HG03565 (cell line): ENCODE data around the gene TNFRSF21.
A peak's percentile ranks its signal among the peaks of the same experiment; 100 is the strongest.

Experiments
- ATAC-seq: cut with Tn5 transposase; IDR thresholded peaks from one replicate; pipeline ENCODE4 v1.9.1; 2021; ENCODE audit warnings: mild to moderate bottlenecking, moderate library complexity; ENCODE audit not compliant: unreplicated experiment

The TNFRSF21 gene

DNA sequence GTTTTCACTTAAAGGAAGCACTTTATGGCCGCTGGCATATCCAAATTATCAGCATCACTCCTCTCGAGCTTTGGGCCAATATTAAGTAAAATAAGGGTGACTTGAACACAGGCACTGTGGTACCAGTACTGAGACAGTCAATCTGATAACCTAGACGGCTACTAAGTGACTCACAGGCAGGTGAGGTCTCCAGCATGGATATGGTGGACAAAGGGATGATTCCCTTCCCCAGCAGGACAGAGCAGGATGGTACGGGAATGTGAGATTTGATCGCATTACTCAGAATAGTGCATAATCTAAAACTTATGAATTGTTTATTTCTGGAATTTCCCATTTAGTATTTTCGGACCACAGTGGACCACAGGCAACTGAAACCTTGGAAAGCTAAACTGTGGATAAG, 55.7 kb downstream of the TNFRSF21 start:
- ATAC-seq, result no peak

DNA sequence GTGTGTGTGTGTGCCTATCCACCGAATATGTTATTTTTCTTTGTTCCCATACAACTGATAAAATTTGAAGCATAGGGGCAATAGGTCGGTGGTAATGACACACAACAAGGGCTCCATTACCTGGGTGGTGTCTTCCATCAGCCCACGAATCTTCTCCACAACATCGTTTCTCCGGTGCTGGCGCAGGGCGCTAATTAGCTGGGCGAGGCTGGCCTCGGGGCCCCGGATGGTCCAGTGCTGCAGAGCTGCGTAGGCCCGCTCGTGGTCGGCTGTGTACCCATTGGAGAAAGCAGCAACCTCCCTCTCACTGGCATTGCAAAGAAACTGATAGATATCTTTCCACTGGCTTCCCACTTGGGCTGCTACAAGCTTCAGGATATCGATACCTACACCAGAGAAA, 56.6 kb downstream of the TNFRSF21 start:
- no peak for ATAC-seq

DNA sequence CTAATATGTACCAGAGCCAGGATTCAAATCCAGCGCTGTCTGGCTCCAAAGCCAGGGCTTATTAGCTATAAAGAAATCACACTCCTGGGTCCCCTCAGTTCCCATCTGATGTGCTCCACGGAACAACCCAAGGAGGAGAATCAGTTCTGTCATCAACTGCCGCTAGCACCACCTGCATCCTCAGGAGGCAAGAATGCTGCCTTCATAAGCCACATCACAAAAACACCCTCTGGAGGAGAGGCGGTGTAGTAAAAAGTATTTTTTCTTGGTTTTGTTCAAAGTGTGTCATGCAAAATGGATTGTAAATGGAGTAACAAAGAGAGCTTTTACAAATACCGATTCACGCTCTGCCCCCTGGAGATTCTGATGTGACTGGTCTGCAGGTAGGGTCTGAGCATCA, 57.1 kb downstream of the TNFRSF21 start:
- no peak for ATAC-seq

DNA sequence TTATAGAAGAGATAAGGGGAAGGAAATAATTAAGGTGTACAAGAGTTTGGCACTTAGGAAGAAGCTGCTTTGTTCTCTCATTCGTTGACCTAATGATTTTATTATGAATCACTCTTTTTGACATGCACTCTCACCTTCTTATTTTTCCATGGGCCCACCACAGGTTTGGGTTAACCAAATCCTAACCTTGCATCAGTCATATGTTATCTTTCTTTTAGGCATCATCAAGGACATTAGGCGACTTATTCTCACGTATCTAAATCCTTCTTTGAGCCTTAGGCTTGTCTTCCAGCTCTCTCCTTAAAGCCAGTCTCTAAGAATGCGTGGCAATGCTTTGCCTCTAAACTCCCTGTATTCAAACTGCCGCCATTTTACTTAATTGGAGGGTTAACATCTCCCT, 58.3 kb downstream of the TNFRSF21 start:
- ATAC-seq, result no peak

DNA sequence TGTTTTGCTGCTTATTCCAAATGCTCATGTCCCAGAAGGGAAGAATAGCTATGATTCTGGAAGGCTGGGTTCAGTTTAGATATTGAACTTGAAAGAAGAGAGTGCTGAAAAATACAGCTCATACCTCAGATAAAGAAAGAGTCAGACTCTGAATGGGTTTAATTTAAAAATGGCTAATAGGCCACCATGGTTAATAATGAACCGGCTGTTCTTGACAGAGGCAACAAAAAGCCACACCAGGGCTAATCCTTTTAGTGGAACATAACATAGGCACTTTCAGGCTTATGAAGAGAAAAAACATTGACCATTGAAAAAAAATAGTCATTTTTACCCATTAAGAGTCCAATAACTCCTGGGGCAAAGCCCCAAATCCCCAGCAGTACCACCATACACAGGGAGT, 59.4 kb downstream of the TNFRSF21 start:
- no peak for ATAC-seq

DNA sequence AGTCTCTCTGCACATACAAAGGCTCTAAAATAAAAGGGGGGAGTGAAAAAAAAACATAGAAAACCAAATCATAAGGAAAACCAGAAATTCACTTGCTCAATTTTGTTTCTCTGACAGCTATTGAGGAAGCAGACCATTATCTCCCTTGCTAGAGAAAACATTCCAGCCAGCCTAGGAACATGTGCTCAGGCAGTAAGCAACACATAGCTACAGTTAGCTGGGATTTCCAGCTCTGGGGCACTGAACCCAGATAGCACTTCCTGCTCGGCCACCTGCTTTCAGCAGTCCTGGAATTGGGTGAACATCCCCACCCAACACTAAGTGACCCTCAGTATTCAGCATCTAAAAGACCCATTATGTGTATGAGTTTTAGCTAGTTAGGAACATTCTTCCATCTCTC, 61.3 kb downstream of the TNFRSF21 start:
- ATAC-seq, result no peak

DNA sequence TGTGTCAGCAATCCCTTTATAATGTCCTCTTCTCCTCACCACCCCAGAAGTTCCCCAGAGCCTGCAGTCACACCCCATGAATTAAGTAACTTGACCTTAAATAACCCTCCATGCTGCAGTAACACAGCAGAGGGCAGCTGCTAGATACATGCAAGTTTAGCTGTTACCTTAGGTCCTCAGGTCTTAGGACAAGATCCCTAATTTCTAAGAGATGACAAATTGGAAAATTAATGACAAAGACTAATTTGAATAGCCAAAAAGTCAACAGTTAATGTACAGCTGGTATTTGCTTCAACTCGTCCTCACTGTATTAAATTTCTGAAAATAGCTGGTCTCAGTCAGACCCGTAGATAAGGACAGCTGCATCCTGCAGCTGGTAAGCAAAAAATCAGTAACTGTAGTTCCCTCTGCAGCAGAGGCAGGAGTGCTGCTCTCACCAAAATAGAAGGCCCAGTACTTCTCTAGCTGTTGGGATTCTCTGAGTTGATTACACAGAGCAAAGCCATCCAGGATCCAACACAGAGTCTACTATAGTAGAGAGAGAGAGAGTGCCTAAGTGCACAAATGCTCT, 62.4 kb downstream of the TNFRSF21 start:
- no peak for ATAC-seq

DNA sequence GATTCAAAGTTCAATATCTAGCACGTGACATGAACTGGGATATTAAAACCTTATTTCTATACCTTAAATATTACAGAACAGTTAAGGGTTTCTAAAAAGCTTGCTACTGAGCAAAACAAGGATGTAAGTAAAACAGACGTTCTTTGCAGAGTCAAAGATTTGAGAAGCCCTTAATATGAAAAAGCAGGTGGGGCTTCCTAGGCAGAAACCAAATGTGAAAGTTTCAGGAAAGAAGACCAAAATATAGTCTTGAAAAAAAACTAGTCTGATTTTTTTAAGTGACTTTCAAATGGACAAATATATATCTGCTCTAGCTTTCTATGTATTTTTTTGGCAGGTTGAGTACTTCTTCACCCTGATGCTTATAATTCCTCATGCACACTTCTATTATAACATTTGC, 63.2 kb downstream of the TNFRSF21 start:
- ATAC-seq, result no peak

DNA sequence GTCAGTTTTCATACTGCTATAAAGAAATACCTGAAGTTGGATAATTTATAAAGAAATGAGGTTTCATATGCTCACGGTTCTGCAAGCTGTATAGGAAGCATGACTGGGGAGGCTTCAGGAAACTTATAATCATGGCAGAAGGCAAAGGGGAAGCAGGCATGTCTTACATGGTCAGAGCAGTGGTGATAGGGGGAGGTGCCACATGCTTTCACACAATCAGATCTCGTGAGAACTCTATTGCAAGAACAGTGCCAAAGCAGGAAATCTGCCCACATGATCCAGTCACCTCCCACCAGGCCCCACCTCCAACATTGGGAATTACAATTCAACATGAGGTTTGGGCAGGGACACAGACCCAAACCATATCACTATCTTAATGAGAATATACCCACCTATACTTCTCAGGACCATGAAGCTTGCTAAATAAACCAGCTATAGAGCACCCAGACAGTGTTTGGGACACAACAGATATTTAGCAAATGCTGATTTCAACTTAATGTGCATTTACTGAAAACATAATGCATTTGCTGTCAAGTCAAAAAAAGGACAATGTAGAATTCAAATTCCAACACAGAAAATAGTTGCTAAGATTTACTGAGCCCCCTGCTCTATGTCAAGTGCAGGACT, 63.8 kb downstream of the TNFRSF21 start:
- ATAC-seq, result no peak

DNA sequence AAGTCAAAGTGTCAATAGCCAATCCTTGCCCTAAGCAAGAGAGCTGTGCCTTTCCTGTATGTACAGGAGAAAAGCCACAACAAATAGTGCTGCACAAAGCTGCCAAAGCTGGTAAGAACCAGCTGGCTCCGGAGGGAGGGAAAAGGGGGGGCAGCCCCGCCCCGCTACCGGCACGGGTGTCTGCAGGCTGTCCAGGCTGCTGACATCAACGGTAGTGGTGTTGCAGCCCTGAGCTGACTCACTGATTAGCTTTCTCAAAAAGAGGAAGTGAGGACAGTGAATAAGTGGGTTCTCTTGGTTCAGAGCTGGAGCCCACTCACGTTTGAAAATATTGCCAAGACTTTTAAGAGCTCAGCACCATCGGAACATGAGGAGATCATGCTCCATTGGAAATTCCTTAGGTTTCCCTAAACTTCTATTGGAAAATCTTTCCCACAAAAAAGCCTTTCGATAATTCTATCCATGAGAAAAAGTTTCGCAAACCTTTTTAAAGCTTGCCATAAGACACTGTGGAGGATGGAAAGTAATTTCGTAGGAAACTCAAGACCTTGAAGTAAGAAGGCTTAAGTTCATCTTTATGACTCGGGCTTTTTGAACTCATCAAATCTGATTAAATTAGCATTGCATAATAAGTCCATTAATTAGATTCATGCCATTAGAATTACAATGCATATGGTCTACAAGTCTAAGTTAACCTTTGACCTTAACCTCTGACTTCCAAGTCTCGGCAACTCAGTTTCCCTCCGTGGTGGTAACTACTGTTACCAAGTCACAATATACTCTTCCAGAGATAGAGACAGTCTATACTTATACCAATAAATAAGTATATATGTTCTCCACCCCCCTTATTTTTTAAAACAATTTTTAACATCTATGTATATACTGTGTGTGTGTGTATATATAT, 67.0 kb downstream of the TNFRSF21 start:
- peak; percentile 98 for ATAC-seq

DNA sequence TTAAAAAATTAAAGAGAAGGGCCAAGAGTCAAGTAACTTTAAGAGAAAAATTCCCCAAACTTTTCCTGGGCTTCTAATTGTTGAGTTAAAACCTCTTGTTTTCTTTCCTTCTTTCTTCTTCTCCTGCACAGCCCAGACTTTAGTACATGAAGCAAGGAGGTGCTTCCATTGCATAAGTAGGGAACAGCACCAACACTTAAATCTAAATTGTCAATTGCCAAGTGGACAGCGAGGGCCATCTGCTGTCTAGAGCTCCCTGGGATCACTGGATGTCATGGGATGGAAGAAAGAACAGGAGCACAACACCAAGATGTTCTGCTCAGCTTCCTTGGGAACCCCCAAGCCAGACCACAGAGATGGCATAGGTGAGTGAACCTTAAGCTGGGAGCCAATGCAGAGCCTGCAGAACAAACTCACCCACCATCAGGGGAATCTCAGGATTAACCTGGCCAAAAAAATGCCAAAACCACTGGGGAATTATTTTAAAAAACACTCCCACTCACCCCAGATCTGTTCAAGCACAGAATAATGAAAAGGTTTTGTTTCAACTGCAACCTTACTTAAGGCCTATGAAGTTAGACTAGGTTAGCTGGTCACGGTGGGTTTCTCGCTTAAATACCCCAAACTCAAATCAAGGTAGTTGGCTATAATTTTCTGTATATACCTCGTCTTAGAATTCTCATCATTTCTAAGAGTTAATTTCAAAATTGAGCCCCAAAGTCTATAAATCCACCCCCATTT, 67.8 kb downstream of the TNFRSF21 start:
- ATAC-seq, result no peak

DNA sequence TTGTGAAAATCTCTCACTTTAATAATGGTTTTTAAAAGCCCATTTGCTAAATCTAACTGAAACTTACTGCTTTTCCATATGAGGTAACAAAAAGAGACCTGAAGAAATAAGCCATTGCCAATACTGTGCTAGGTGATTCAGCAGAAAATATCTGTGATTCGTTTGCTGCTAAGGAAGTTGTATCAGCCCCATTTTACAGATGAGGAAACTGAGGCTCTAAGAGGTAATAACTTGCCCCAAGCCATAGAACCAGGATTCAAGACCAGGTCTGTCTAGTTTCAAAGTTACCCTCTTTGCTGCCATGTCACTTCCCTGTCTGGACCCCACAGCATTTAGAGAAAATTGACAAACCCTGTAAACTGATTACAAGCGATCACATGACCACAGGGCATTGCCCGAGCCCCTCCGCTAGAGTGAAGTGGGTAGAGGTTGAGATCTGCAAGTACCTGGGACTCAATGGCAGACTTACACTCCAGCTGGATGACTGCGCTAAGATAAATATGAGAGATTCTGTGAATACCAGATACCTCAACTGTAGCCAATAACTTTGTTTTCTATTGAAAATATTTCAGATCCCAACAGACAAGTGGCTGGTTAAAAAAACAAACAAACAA, 69.3 kb downstream of the TNFRSF21 start:
- ATAC-seq, result no peak

DNA sequence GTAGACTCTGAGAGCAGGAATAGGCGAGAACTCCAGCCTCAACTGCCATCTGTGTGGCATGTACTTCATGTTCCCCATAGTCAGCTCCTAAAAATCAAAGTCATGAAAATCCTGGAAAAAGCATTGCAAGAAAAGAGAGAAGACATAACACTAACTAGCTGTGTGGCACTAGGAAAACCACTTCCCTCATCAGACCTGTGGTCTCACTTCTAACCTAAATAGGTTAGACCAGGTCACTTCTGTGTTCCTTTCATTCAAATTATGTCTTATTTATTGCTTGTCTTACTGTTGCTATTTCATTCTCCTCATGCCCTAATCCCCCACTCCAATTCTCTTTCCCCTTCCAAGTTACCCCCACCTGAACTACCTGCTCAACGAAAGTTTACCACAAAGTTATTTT, 70.2 kb downstream of the TNFRSF21 start:
- no peak for ATAC-seq

DNA sequence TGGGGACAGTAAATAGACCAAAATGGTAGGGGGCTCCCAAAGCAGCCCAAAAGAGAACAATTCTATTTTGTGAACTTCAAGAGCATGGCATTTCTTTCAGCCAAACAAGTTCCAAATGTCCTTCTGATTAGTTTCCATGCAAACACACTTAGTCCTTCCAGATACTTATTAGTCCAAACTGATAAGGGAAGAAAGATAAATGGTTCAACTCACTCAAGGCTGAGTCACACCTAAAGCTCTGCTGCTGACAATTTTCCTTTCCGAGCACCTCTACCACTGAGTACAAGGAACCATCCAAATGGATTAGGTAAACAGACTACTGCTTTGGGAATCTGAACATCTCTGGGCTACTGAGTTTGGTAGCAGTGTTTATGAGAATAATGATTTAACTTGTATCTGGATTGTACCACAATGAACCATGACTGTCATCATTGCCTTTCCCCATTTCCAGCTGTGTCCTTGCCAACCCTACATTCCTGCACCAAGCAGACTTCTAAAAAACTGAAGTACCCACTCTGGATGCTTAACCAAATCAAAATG, 71.2 kb downstream of the TNFRSF21 start:
- no peak for ATAC-seq

DNA sequence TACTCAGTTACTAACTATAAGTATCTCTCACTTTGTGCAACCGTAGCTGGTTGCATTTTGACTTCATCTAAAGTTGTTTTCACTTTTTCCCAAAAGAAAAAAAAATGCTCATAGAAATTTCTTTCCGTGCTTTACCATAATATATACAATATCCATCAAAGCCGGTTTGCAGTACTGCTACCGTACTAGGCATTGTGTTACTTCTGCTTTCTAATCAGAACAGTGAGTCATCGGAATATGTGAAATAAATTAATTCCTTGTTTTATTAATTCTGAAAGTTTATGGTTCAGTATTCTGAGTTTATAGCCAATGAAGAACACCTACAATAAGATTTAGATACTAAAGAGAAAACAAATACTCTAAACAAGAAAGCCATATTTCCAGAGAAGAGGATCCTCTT, 72.5 kb downstream of the TNFRSF21 start:
- ATAC-seq, result no peak

DNA sequence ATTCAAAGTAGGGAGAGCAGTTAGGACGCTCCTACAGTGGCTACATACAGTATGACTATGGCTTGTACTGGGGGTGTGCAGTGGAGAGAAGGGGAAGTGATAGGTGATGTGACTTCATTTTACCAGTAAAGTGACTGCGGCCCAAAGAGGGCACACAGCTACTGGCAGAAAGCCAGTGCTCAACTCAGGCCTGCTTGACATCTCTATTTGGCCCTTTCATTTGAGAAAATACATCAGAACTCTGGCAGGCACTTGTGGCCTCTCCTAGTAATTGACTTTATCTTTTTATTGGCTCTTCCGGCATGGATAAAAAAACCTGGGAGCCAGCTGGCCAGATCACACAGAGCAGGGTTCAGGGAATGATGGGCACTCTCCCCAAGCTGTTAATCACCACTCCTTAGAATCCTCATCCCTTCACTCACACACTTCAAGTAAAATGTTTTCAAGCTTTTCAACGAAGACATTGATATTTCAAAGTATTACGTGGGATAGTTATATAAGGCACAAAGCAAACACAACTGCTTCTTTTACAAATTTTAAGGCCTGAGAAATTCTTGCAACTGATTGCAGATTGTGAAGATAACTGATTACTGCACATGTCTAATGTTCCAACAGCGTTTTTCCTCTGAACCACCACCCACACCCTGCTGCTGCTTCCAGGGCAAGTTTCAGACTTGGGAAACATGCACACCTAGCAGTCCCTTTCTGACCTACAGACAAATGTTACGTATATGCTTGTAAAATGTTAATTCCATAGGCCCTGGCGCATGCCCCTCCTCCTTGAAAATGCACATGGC, 73.5 kb downstream of the TNFRSF21 start:
- ATAC-seq, result no peak

DNA sequence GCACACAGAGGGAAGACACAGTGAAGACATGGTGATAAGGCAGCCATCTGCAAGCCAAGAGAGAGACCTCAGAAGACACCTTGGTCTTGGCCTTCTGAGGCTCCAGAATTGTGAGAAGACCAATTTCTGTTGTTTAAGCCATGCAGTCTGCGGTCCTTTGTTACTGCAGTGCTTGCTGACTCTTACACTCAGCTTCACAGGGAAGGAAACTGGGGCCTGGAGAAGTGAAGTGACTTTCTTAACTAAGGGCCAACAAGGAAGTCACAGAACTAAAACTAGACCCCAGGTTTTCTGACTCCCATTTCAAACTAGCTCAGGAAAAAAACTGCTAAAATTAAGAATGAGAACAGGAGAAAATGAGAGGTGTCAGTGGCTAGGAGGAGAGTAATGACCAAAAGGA, 74.3 kb downstream of the TNFRSF21 start:
- ATAC-seq, result no peak

DNA sequence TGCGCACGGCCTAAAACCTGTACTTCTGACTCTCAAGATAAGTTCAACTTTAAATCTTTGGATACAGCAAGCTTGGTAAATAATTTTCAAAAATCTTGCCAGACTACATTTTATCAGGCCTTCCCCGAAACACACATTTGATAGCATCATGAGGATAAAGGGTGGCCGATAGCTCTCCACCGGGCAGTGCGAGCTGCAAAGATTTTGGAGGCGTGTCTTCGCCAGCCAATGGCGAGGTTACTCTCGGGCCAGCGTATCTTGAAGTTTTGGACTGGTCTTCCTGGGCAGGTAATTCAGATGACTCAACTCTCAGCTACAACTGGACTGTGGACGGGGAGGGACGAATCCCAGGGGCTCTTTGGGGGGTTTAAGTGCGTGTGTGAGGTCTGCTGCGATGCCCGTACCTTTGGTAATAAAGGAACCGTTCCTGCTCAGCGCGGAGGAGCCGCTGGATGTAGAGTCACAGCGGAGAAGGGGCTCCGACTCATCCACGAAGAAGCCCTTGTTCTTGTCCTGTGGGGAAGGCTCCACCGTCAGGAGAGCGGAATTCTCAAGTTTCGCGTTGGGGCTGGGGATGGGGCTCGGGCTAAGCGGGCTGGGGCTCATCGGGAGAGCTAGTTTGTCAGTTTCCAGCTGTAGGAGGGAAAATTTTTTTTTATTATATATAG, 75.3 kb downstream of the TNFRSF21 start:
- ATAC-seq, result no peak

DNA sequence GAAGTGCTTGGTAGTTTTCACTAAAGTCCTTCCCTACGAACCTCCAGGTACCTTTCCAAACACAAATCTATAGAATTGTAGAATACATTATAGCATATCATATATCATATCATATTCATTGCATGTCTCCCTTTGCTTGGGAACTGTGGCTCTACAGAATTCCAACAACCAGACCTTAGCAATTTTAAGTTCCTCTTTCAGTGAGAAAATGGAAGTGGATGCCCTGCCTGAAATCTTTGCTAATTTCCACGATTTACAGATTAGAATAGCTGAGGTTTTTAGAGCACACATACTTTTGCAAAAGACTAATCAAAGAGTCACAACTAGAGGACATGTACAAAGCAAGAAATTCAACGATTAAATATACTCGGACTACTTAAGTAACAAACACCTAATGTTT, 78.6 kb downstream of the TNFRSF21 start:
- no peak for ATAC-seq
